Pancreas (tissue), 10 donors: ENCODE measurements around the gene RITA1. TPM values are rescaled to one million over a fixed set of nuclear protein-coding genes. Genes with fewer than 3 reads are reported as not detected.

ENCODE experiments used
- ATAC-seq, 4 donors: fragments of 200-7000 bp; cut with Tn5 transposase; one replicate each; pipeline versions ENCODE4 v1.8.0 to v1.9.1; 2020; ENCODE audit warnings: mild to moderate bottlenecking in 4 of 4, moderate library complexity in 4 of 4
- DNase-seq, 6 donors: peaks; one replicate each; pipeline ENCODE4 v3.0.0-alpha.2; 2020
- FAIRE-seq: peaks from 2 replicates; lab custom pipeline; 2012; peaks lifted over from hg19 to GRCh38; lab: Jason Lieb, UNC
- H3K27ac ChIP-seq, 4 donors: fragments of 200-600 bp; sonication (generic); 1 replicate in 3 of 4; 2 replicates in 1 of 4; pipeline versions ENCODE4 v1.5.0 to v1.8.0; 2020
- H3K27me3 ChIP-seq, 4 donors: fragments of 200-600 bp; one replicate each; pipeline ENCODE4 v1.8.0; 2021
- H3K36me3 ChIP-seq, 3 donors: fragments of 200-600 bp; sonication (generic) in 1 of 3; one replicate each; pipeline versions ENCODE4 v1.5.0 to v1.8.0; 2020 to 2021
- H3K4me1 ChIP-seq, 3 donors: fragments of 200-600 bp; one replicate each; pipeline ENCODE4 v1.8.0; 2021
- H3K4me3 ChIP-seq, 4 donors: fragments of 200-600 bp; sonication (generic) in 2 of 4; one replicate each; pipeline versions ENCODE4 v1.5.0 to v1.8.0; 2020 to 2021
- H3K9me3 ChIP-seq, 4 donors: fragments of 200-600 bp; one replicate each; pipeline ENCODE4 v1.8.0; 2021
- WGBS, 2 donors: extraction: QIAGEN DNeasy Blood & Tissue Kit; methylation state at CpG; one replicate each; pipeline ENCODE4 v1.1.7; 2013; 5-methylcytosine and 5-hydroxymethylcytosine counted together
- intact Hi-C, 3 donors: fragments of 100-400 bp; cut with DNase I; formaldehyde crosslinking; loops; one replicate each; pipeline versions ENCODE4 v1.11.1 to v1.14.2; 2022
- polyA plus RNA-seq, 2 donors: library from polyadenylated mRNA; stranded (reverse); fragments of 200-250 nt; gene quantifications; one replicate each; pipeline ENCODE4 v1.2.3, GENCODE V29; 2013
- total RNA-seq, 6 donors: library from RNA; stranded (reverse); fragmentation: NEBNext Ultra II Directional in 4 of 6; extraction: Animal tissue kit (Norgen Biotek cat#: 25700) in 4 of 6; gene quantifications; one replicate each; pipeline versions ENCODE4 v1.2.1 to v1.2.4, GENCODE V29; 2021 to 2023
- TF ChIP-seq, protein P1 (sequence below), 4 donors: fragments of 200-600 bp; sonication (generic) in 3 of 4; IDR thresholded peaks; one replicate each; pipeline versions ENCODE4 v1.5.0 to v1.8.0; 2021; ENCODE audit warnings: antibody characterized with exemption in 4 of 4
- donor health status: healthy with polysubstance abuse.
- donor health status: DM: no; HTN: no; CAD: no; lungs with moderate emphysema.
- donor health status: DM: no; HTN: no; CAD: no.
- donor health status: control.
- donor health status: control.
- donor health status: Bipolar disorder and iron deficiency.
- donor health status: DM: yes; HTN: yes; CAD: no.
- donor health status: DM: no; HTN: no; CAD: no.
- donor health status: DM: no; HTN: no; CAD: no.
- donor health status: DM: yes; HTN: yes; CAD: no.

The RITA1 gene
- total and polyA plus RNA-seq, 8 donors, result 4.8 to 8.9 (median 5.4) TPM

DNA sequence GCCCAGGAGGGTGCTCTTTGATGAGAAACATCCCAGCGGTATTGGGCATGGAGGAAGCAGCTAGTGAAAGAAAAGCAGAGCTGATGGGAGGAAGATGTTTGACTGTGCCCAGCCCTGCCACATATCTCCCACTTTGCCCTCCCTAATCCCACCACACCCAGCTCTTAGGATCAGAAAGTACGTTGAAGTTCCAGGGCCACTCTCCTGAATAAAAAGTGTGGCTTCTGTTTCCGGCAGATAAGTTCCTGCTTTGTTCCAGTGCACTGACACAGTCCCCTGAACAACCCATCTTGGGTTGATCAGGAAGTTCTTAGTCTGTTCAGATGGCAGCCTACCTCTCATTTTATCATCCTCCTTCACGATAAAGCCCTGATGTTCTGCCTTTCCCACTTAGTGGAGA lies 52.2 kb downstream of the RITA1 start:
- peak overlapping the region in 1 of 4 donors; percentile 28 for H3K27ac ChIP-seq
- ATAC-seq, result no peak
- FAIRE-seq, result no peak

DNA sequence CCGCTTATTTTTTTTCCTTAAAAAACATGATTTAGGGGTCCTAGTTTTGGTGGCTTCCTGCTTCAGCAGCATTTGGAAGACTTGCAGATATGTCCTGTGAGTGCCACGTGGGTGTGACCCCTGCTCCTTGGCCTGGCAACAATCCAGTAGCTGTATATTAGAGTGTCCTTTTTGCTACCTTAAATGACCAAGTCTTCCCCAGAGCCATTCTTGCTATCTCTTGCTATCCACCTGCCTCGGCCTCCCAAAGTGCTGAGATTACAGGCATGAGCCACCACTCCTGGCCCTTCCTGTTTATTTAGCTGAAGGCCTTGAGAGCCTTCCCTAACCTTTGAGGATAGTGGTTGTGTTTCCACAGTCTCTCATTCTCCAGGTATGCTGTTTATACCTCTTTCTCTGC lies 52.8 kb downstream of the RITA1 start:
- 59 to 61% methylated on average over 3 of the region's 3 CpGs for WGBS, 2 donors
- Histone ChIP-seq H3K9me3 (no peaks in the 10 kb centered on the region), H3K27ac (no peak overlapping the region), H3K36me3 (peaks cover 0 to 27% (median 1%) of the 10 kb centered on the region in 3 donors), H3K4me3 (no peak overlapping the region), H3K27me3 (no peaks in the 10 kb centered on the region), H3K4me1 (peaks cover 28 to 35% (median 29%) of the 10 kb centered on the region in 3 donors)
- DNase-seq, result no peak
- intact Hi-C loops, result no loop called here
- FAIRE-seq, result no peak
- no peak for ATAC-seq
- TF ChIP-seq, protein P1, sequence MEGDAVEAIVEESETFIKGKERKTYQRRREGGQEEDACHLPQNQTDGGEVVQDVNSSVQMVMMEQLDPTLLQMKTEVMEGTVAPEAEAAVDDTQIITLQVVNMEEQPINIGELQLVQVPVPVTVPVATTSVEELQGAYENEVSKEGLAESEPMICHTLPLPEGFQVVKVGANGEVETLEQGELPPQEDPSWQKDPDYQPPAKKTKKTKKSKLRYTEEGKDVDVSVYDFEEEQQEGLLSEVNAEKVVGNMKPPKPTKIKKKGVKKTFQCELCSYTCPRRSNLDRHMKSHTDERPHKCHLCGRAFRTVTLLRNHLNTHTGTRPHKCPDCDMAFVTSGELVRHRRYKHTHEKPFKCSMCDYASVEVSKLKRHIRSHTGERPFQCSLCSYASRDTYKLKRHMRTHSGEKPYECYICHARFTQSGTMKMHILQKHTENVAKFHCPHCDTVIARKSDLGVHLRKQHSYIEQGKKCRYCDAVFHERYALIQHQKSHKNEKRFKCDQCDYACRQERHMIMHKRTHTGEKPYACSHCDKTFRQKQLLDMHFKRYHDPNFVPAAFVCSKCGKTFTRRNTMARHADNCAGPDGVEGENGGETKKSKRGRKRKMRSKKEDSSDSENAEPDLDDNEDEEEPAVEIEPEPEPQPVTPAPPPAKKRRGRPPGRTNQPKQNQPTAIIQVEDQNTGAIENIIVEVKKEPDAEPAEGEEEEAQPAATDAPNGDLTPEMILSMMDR (IDR thresholded peaks at IDR 0.05), result no peak

More for the DNA sequence above, 52.2 kb downstream of the RITA1 start:
- Histone ChIP-seq H3K4me3 (no peak overlapping the region), H3K9me3 (no peaks in the 10 kb centered on the region), H3K36me3 (peaks cover 0 to 32% (median 7%) of the 10 kb centered on the region in 3 donors), H3K4me1 (peaks cover 23 to 30% (median 24%) of the 10 kb centered on the region in 3 donors), H3K27me3 (no peaks in the 10 kb centered on the region)
- TF ChIP-seq, protein P1 (IDR thresholded peaks at IDR 0.05), result no peak
- no peak for DNase-seq
- 81 to 90% methylated on average over 4 of the region's 4 CpGs for WGBS, 2 donors
- intact Hi-C loops, result no loop called here

DNA sequence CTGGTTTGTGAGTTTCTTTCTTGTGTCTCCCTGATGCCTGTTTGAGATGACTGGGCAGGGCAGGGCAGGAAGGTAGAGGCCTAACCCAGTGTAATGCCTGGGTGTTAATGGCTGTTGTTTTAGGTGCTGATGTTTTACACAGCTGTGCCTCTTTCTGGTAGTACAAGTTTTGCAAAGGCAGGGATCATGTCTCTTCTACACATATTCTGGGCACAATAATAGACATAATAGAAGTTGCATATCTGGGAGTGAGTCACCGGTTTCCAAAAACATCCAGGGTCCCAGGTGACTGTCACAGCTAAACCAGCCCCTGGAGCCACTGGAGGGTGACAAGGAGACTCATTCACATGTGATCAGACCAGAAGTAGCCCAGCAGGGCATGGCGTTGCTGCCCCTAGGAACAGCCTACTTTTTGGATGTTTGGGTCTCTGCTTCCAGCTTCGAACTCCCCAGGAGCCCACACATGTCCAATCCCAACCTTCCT lies 53.8 kb downstream of the RITA1 start:
- 81 to 88% methylated on average over 3 of the region's 3 CpGs for WGBS, 2 donors
- Histone ChIP-seq H3K4me1 (peaks cover 38 to 45% (median 40%) of the 10 kb centered on the region in 3 donors), H3K4me3 (no peak overlapping the region), H3K27ac (peak overlapping the region in 2 of 4 donors; percentile 18 to 55), H3K36me3 (peaks cover 0 to 21% (median 0%) of the 10 kb centered on the region in 3 donors), H3K27me3 (no peaks in the 10 kb centered on the region), H3K9me3 (no peaks in the 10 kb centered on the region)
- peak in 1 of 6 donors; percentile 1 for DNase-seq
- no peak for ATAC-seq
- no peak for FAIRE-seq
- TF ChIP-seq, protein P1 (IDR thresholded peaks at IDR 0.05), result no peak
- intact Hi-C loops, result no loop called here

DNA sequence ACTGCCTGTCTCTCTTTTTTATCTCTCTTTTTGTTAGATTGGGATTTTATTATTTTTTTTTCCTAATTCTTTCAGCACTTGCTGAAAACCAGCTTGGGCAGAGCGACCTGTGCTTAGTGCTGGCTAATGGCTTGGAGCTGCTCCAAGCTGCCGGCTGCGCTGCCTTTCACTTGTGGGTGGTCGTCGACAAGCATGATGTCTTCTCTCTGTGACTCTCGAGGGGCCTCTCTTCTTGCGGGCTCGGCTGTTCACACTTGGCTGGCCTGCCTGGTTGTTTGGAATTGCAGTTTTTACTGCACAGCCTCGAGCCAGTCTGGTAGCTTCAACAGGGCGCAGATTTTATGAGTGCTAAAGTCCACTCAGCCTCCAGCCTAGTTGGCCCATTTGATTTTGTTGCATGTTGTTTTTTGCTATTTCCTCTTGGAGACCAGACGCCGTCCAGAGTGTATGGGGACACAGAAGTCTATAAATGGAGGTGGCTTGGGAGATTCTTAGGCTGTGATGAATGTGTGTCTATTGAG lies 54.4 kb downstream of the RITA1 start:
- FAIRE-seq, result no peak
- Histone ChIP-seq H3K27me3 (no peaks in the 10 kb centered on the region), H3K4me1 (peaks cover 43 to 51% (median 45%) of the 10 kb centered on the region in 3 donors), H3K9me3 (no peaks in the 10 kb centered on the region), H3K27ac (peak overlapping the region in 3 of 4 donors; percentile 18 to 55 (median 25)), H3K4me3 (no peak overlapping the region), H3K36me3 (peaks cover 0 to 19% (median 0%) of the 10 kb centered on the region in 3 donors)
- no peak for ATAC-seq
- TF ChIP-seq, protein P1 (IDR thresholded peaks at IDR 0.05), result no peak
- 74 to 83% methylated on average over 12 of the region's 12 CpGs for WGBS, 2 donors
- intact Hi-C loops, result no loop called here
- no peak for DNase-seq

DNA sequence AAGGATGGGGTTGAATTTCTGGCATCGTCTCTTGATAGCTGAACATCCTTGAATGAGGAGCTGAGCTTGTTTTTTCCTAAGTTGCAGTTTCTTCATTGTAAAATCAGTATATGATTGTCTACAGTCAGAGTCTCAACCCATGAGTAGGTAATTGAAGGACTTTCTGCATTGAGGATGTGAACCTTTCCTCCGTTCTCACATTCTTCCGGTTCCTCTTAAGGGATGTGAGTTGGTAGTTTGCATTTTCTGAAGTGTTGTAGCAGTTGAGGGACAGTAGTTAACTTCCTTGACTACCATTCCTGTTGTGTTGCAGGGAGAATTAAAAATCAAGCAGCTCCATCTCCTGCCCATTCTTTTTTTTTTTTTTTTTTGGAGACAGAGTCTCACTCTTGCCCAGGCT lies 54.9 kb downstream of the RITA1 start:
- FAIRE-seq, result no peak
- Histone ChIP-seq H3K36me3 (peaks cover 0 to 15% (median 0%) of the 10 kb centered on the region in 3 donors), H3K4me3 (no peak overlapping the region), H3K4me1 (peaks cover 46 to 54% (median 49%) of the 10 kb centered on the region in 3 donors), H3K27me3 (no peaks in the 10 kb centered on the region), H3K27ac (peak overlapping the region in 2 of 4 donors; percentile 86 to 89), H3K9me3 (no peaks in the 10 kb centered on the region)
- TF ChIP-seq, protein P1 (IDR thresholded peaks at IDR 0.05), result no peak
- 93 to 95% methylated on average over 3 of the region's 3 CpGs for WGBS, 2 donors
- DNase-seq, result no peak
- no peak for ATAC-seq
- intact Hi-C loops, result no loop called here
